Activated T-helper 1 cell treated with Interleukin-2 at 50 U/mL for 16 hours (primary cell): ENCODE data around the gene CREB5.

Experiments
- DNase-seq: peaks from one replicate; pipeline ENCODE4 v3.0.0-alpha.2; 2020; ENCODE audit warnings: low read depth

Gene CREB5

GRCh38 chr7:28684650-28685241 lies 272.4 kb downstream of the CREB5 start:
- no peak for DNase-seq

GRCh38 chr7:28685242-28685643 lies 272.9 kb downstream of the CREB5 start:
- DNase-seq: no peak

DNA sequence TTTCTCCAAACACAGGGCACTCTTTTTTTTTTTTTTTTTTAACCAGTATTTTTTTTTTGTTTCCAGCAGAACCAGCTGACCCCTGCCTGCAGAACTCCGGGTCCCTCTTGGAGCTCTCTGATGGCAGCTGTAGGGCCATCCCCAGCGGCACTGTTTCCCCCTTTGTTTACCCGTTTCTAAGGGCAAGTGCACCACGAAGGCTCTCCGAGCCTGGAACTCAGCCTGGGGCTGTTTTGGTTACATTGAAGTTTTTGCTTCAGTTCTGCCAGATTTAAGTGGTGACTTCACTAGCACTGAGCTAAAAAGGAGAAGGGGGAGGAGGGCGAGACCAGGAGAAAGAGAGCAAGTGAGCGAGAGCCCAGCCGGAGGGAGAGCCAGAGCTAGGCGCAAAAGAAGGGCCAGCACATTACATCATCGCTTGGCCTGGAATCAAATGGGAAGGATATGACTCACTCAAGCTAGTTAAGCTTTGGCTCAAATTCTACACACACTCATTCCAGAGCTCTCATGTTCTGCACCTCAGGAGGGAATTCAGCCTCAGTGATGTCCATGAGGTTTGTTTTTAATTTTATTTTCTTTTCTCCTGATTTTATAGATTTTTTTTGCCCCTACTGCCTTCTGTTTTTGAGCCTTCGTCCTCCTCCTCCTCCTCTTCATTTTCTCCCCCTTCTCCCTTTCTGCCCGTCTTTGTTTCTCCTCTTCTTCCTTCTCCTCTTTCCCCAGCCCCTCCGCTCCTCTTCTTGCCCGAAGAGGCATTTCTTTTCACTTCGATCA lies 273.5 kb downstream of the CREB5 start:
- DNase-seq: no peak

GRCh38 chr7:28686418-28686800 lies 274.1 kb downstream of the CREB5 start:
- no peak for DNase-seq

DNA sequence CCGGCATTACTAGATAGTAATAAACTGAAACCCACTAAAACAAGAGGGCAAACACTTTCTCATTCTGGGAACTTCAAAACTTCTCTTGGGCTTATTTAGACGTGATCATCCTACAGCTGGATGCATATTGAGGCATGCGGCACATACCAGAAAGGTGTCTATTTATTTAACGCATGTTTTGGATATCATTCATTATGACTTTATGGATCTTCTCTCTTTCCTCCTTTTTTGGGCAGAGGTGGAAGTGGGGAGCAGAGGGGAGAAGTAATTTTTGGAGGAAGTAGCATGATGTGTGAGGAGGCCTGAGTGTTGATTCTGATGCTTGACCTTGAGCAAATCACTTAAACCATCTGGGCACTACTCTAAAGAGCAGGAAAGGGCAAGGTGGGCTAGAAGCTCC lies 275.2 kb downstream of the CREB5 start:
- no peak for DNase-seq

- DNase-seq: no peak
These were observed 275.9 kb downstream of the CREB5 start for GRCh38 chr7:28688174-28688573.

GRCh38 chr7:28688651-28689050 lies 276.3 kb downstream of the CREB5 start:
- no peak for DNase-seq

GRCh38 chr7:28695300-28696295 lies 283.3 kb downstream of the CREB5 start:
- DNase-seq: no peak

DNA sequence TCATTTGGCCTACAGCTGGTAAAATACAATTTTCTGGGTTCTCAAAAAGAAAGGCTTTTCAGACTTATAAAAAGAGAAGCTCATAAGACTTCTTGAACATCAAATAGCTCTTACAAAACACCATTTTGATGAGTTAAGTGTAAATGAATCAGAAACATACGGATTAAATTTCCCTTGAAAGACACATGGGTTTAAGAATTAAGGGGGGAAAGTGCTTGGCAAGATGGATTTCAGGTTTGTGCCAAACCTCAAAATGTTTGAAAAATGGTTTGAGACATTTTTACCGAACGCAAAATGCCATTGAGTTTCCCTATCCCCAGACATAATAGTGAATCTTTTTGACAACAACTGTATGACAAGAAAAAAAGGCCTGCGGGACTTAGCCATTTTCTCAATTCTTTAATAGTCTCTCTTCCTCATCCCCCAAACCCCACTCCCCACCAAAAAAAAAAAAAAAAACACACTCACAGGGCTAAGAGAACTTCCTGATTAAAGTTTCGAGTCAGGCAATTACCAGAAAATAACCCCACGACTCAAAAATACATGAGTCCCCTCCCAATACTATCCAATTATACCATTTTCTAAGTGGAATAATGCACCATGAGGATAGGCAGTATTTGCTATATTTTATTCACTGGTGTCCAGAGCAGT lies 285.7 kb downstream of the CREB5 start:
- no peak for DNase-seq

- no peak for DNase-seq
These were observed 286.5 kb downstream of the CREB5 start for GRCh38 chr7:28698840-28699239.

GRCh38 chr7:28700096-28700495 lies 287.8 kb downstream of the CREB5 start:
- no peak for DNase-seq

GRCh38 chr7:28700790-28701203 lies 288.5 kb downstream of the CREB5 start:
- no peak for DNase-seq

GRCh38 chr7:28701731-28702130 lies 289.4 kb downstream of the CREB5 start:
- no peak for DNase-seq

DNA sequence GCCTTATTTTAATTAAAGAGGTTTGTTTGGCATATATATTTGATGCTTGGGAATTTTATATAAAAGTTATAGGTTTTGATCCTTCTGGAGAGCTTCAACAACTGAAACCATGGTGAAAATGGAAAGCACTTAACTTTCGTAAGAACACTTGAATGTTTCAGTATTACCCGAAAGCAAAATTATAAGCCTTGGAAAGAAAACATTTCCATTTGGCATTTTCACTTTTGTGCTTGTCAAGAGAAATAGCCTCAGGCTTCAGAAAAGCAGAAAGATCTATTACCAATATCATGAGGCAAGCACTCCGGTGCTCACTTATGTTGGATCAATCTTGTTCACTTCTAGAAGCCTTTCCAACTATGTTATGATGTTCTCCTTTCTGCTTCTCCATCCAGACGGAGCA lies 289.9 kb downstream of the CREB5 start:
- no peak for DNase-seq

DNA sequence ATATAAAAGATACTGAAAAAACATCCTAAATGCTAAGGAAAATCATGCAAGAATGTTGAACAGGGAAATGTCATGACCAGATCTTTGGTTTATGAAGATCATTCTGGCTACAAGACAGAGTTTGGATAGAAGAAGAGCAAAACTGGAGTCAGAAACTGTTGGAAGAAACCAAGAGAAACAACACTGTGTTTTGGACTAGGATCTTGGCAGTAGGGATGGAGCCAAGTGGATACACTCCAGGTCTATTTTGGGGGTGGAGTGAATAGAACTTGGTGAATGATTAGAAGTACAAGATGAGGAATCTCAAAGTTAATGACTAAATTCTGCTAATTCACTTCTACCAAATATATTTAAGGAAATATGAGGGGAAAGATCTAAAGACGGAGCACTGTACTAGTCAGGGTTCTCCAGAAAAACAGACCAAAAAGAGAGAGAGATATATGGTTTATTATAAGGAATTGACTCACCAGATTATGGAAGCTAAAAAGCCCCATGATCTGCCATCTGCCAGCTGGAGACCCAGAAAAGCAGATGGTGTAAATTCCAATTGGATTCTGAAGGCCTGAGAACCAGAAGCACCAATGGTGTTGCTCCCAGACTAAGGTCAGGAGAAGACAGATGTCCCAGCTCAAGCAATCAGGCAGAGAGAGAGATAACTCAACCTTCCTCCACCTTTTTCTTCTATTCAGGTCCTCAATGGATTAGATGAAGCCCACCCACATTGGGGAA lies 290.9 kb downstream of the CREB5 start:
- no peak for DNase-seq

- DNase-seq: no peak
These were observed 292.4 kb downstream of the CREB5 start for GRCh38 chr7:28704706-28705105.

DNA sequence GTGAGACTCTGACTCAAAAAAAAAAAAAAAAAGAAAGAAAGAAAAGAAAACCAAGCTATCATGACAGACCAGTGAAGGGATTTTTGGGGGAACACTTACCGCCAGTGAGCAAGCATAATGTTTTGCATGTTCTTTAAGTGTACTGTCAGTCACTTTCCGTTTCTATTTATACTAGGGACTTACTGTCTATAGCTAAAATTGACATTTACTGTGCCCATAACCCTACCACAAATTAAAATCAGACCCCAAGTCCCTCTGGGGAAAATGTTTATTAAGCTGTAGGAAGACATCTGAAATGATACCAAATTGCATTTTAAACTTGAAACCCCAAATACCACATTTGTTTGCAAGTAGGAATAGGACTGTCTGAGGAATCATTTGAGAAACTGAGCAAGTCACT lies 293.0 kb downstream of the CREB5 start:
- DNase-seq: no peak

- no peak for DNase-seq
These were observed 294.3 kb downstream of the CREB5 start for GRCh38 chr7:28706584-28706983.

DNA sequence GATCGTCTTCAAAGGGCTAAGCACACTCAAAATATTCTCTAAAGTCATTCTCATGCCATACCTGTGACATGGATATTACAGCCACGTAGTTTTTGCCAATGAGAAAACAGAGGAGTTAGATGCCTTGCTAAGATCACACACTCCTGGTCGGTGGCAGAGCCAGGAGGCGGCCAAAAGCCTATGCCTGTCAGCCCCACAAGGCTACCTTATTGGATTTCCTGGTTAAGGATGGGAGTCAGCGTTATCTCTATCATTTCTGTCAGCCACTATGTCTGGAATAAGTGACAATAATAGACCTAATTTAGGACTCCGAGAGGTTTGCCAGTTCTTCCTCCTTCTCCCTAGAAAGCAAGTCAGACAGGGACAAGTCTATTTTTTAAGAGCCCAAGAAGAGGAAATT lies 295.0 kb downstream of the CREB5 start:
- DNase-seq: no peak

DNA sequence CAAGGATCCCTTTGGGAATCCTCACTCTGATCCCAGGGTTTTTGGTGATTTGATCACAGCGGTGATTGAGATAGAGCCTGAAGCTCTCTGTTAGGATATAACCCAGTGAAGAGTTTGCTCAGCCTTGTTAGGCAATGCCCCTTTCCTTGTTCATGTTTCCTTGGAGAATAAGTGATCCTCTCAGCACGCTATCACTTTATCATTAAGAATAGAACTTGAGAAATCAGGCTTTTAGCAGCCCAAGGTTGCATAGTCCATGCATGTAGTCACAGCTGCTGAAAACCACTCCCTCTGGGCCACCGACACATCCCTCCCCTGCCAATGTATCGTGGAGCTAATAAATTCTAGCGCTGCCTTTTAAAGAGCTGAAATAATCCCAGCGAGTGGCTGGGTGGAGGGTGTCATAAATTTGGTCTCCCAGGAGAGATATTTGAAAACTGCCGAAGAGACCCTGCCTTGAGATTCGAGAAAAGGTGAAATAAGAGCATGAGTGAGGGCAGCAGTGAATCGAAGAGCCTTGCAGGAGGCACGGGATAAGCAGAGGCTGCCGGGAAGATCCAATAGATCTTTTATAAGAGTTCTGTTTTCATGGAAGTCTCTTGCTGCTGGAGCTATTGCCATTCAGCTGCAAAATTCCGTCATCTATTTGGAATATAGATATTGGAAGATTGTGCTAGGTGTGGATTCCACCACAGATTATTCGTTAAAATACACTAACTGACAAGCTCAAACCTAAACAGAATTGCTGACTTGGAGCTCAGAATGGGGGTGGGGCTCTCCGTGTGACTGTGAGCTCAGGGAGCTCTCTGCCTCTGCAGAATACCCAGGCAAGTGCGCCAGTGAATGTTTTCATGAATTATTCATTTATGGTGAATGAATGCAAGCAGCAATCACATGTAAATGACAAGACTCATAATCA lies 296.0 kb downstream of the CREB5 start:
- DNase-seq: no peak
